ENCODE results near the gene EHMT1.

DNA sequence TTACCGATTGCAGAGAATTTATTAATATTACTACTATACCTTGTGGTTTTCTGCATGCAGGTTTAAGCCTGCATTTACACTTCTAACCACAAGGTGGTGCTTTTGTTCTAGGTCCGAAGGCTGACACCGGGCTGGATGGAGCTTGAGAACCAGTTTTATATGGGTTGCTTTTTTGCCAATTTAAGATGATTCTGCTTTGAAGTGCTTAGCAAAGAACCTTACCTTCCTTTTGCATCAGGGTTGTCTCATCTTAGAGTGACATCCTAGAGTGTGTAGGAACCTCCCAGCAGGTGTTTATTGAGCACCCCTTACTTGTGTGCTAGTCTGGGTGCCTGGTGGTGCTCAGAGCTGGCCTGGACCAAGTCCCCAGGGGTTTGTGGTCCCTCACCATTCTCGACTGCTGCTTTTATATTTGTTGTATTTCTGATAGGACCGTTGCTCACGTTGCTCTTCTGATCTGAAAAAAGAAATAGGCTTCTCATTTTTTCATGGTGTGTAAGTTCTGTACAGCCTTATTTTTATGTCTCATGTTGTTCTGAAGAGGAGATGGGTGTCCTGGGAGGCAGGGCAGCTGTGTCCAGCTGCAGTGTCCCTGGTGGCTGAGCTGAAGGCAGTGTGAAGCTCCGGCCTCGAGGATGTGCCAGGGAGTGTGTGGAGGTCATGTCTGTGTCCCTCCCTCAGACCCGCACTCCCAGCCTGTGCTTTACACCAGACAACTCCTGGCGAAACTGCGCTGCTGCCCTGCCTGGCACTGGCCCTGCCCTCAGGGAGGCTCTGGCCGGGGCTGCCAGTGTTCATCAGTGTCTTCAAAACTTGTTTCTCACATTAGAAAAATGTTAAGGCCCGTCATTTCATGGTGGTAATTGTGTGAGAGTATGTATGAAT, 54.3 kb downstream of the EHMT1 start:
- TF ChIP-seq, protein P1, sequence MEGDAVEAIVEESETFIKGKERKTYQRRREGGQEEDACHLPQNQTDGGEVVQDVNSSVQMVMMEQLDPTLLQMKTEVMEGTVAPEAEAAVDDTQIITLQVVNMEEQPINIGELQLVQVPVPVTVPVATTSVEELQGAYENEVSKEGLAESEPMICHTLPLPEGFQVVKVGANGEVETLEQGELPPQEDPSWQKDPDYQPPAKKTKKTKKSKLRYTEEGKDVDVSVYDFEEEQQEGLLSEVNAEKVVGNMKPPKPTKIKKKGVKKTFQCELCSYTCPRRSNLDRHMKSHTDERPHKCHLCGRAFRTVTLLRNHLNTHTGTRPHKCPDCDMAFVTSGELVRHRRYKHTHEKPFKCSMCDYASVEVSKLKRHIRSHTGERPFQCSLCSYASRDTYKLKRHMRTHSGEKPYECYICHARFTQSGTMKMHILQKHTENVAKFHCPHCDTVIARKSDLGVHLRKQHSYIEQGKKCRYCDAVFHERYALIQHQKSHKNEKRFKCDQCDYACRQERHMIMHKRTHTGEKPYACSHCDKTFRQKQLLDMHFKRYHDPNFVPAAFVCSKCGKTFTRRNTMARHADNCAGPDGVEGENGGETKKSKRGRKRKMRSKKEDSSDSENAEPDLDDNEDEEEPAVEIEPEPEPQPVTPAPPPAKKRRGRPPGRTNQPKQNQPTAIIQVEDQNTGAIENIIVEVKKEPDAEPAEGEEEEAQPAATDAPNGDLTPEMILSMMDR (IDR thresholded peaks at IDR 0.05): peak; percentile 68 to 89 (median 75)
- no peak for TF ChIP-seq POLR2A (IDR thresholded peaks at IDR 0.05)
